GM23338 (cell line): ENCODE results near the gene PVALEF.

Experiments
- CREB1 ChIP-seq: fragments of 250-450 bp; sonication (Bioruptor Pico); IDR thresholded peaks from 2 replicates; pipeline ENCODE4 v1.5.0; 2020; ENCODE audit warnings: low read depth, mild to moderate bottlenecking, moderate library complexity
- CTCF ChIP-seq, 2 experiments: fragments of 200-600 bp in 1 of 2; sonication (generic) in 1 of 2; conservative IDR thresholded peaks; 2 replicates each; pipeline versions ENCODE4 v1.5.1 to v1.6.1; 2016 to 2017; ENCODE audit warnings: antibody characterized with exemption in 2 of 2, low read depth in 2 of 2, mild to moderate bottlenecking in 2 of 2, moderate library complexity in 1 of 2
- ETS1 ChIP-seq: IDR thresholded peaks from 2 replicates; pipeline ENCODE4 v1.6.1; 2016; ENCODE audit warnings: antibody characterized with exemption
- EZH2 ChIP-seq: fragments of 200-600 bp; sonication (generic); IDR thresholded peaks from one replicate; pipeline ENCODE4 v1.8.0; 2017; ENCODE audit warnings: antibody characterized with exemption, mild to moderate bottlenecking, low read depth; ENCODE audit not compliant: unreplicated experiment
- EZH2phosphoT487 ChIP-seq: fragments of 200-600 bp; sonication (generic); IDR thresholded peaks from one replicate; pipeline ENCODE4 v1.8.1; 2018; ENCODE audit warnings: antibody characterized with exemption; ENCODE audit not compliant: unreplicated experiment
- JUNB ChIP-seq: IDR thresholded peaks from one replicate; pipeline ENCODE4 v1.6.1; 2016; ENCODE audit warnings: antibody characterized with exemption; ENCODE audit not compliant: unreplicated experiment
- NANOG ChIP-seq: IDR thresholded peaks from 2 replicates; pipeline ENCODE4 v1.6.1; 2016; ENCODE audit warnings: antibody characterized with exemption, borderline replicate concordance
- POLR2AphosphoS5 ChIP-seq: IDR thresholded peaks from 2 replicates; pipeline ENCODE4 v1.6.1; 2016; ENCODE audit warnings: antibody characterized with exemption, low read depth
- REST ChIP-seq: IDR thresholded peaks from one replicate; pipeline ENCODE4 v1.6.1; 2018; ENCODE audit warnings: antibody characterized with exemption; ENCODE audit not compliant: unreplicated experiment
- STAT1 ChIP-seq: IDR thresholded peaks from one replicate; pipeline ENCODE4 v1.6.1; 2016; ENCODE audit warnings: antibody characterized with exemption; ENCODE audit not compliant: unreplicated experiment
- ZNF114 ChIP-seq: fragments of 250-450 bp; sonication (Bioruptor Pico); IDR thresholded peaks from 2 replicates; pipeline ENCODE4 v1.5.0; 2020; ENCODE audit warnings: mild to moderate bottlenecking, moderate library complexity
- ZNF331 ChIP-seq: fragments of 250-450 bp; sonication (Bioruptor Pico); IDR thresholded peaks from 2 replicates; pipeline ENCODE4 v1.5.0; 2020; ENCODE audit warnings: low read depth, mild to moderate bottlenecking, moderate library complexity

- TF ChIP-seq JUNB, result no peak
- no peak for TF ChIP-seq CTCF (conservative IDR thresholded peaks at IDR 0.05; ENCODE audit: low read depth in 2 of 2)
- TF ChIP-seq POLR2AphosphoS5, result no peak
- TF ChIP-seq ZNF331 (CRISPR knock-in tag), result no peak
- no peak for TF ChIP-seq EZH2
- TF ChIP-seq REST, result no peak
- no peak for TF ChIP-seq STAT1
- no peak for TF ChIP-seq EZH2phosphoT487
- TF ChIP-seq NANOG, result no peak
- TF ChIP-seq CREB1, result no peak
- no peak for TF ChIP-seq ETS1
- no peak for TF ChIP-seq ZNF114 (CRISPR knock-in tag)
These were observed 14.0 kb upstream of the PVALEF start for GRCh38 chr17:81151278-81151677.
